ENCODE data around the gene NTHL1.

NTHL1 gene

GRCh38 chr16:2047330-2048115 lies at the start of gene NTHL1, which contains the start of gene TSC2:
Gene NTHL1 (minus strand): TSS chr16:2047834. CDS start chr16:2047823, 11 bp downstream.
Gene TSC2 (plus strand): TSS chr16:2047985. CDS start chr16:2048616, 631 bp downstream.
- peak; percentile 92 for DNase-seq

- DNase-seq, result no peak
Observed at GRCh38 chr16:2096853-2097595, 49.4 kb upstream of the NTHL1 start.

- DNase-seq, result no peak
Observed at GRCh38 chr16:2095918-2096582, 48.4 kb upstream of the NTHL1 start.

DNA sequence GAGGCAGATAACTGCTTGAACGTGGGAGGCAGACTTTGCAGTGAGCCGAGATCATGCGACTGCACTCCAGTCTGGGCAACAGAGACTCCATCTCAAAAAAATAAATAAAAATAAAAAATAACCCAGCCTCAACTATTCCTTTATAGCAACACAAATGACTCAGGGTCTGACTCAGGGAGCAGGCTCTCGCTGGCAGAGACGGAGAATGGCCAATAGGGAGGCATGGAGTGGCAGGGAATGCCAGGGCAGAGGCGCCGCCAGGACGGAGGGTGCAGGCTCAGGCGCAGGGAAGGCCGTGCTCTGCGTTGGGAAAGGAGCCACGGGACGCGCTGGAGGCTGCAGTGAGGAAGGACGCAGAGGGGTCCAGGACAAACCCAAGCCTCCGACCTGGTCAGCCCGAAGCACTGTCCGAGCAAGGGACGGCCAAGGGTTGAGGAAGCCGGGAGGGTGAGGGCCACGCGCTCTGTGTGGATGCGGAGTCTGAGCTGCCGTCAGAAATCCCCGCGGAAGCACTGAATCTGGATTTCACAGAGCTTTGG lies 47.8 kb upstream of the NTHL1 start:
- no peak for DNase-seq

DNA sequence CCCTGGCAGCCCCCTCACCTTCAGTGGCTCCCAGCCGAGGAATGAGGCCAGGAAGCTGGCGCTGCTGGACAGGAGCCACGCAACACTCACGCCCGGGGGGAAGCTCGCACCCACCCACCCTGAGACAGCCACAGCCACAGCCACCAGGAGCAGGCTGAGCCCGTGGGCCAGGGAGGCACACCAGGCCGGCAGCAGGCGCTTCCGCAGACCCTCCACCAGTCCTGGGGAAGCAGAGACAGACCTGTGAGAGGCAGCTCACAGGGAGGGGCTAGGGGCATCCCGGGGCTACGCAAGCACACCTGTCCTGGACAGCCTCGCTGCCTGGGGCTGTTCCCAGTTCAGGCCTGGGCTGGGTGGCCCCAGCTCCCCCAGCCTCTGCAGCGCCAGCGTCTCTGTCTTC lies 46.2 kb upstream of the NTHL1 start:
- no peak for DNase-seq

DNA sequence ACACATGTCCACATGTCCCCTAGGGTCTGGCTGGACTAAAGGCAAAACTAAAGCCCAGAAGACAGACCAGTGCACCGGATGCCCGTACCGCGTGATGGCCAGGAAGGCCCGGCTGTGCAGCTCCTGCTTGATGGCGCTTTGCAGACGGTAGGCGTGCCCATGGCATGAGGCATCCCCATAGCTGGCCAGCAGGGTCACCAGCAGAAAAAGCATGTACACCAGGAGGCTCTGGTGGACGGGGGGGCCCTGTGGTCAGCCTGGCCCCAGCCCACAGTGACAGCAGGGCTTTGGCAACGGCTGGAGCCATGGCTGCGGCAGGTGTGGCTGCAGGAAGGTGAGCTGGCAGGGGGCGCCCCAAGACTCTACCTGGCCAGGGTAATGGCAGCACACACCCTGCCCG lies 45.2 kb upstream of the NTHL1 start:
- DNase-seq, result no peak

DNA sequence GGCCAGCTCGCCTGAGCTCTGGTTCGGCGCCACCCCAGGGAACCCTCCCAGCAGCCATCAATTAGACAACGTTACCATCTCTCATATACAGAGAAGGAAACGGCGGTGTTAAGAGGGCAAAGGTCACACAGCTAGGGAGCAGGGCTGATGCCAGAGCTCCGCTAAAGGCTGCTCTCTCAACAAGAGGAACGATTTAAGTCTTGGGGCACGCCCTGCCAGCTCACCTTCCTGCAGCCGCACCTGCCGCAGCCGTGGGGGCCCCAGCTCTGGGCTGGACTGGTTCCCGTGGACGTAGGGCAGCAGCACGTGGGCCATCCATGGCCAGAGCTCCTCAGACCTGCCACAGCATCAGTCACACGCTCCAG lies 44.6 kb upstream of the NTHL1 start:
- DNase-seq, result no peak

DNA sequence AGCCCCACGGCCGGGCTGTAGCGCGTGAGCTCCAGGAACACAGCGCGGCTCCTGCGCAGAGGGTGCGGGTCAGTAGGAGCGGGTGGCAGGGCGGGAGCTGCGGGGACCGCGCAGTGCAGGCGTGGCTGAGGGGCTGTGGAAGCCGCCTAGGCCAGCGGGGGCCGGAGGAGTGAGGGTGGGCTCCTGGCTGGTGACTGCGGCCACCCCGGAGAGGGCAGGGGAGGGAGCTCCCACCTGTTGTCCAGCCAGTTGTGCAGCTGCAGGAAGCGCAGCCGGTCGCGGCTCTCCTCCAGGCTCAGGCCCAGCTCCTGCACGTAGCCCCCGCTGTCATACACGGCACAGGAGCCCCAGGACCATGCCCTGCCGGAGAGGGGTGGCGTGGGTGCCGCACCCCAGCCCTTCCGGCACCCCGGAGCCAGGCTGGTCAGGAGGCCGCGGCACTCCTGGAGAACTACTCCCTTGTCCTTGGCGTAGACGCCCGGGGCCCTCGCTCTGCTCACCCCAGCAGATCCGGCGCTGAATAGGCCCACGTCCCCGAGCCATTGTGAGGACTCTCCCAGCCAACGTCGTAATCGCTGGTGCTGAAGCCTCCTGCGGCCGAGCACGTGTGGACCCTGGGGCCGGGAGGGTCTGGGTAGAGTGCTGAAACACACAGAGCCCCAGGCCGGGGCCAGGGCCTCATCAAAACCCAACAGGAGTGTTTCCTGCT lies 44.1 kb upstream of the NTHL1 start:
- DNase-seq, result no peak

DNA sequence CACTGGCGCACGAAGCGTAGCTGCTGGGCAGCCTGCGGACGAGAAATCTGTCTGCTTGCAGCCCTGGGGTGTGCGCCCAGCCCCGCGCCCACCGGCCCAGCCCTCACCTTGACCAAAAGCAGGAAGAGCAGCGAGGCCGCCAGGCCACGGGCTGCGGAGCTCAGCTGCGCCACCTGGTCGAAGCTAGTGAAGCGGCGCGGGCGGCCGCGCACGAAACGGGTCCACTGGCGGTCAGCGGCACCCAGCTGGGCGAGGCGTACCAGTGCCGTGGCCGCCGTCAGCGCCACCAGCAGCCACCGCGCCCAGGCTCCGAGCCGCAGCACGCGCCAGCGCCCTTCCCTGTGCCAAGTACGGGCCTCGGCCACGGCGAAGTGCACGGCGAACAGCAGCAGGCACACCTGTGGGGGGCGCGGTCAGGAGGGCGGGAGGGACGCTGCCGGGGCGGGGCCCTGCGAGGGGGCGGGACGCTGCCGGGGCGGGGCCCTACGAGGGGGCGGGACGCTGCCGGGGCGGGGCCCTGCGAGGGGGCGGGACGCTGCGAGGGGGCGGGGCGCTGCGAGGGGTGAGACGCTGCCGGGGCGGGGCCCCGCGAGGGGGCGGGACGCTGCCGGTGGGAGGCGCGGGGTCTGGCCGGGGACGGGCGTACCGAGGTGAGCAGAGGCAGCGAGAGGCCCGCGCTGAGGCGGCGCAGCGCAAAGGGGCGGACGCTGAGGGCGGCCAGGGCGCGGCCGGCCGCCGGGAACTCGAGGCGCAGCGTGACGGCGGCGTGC lies 43.3 kb upstream of the NTHL1 start:
- no peak for DNase-seq

DNA sequence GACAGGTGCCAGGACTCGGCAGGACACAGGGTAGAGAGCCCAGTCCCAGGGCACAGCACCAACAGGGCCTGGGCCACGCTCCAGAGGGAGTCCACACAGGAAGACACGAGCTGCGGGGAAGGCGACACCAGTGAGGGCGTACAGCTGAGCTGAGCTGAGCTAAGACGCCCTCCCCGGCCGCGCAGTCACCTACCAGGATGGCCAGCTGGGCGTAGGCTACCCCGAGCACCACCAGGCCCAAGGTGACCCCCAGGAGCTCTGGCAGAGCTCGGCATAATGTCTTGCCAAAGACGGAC lies 42.8 kb upstream of the NTHL1 start:
- DNase-seq, result no peak

DNA sequence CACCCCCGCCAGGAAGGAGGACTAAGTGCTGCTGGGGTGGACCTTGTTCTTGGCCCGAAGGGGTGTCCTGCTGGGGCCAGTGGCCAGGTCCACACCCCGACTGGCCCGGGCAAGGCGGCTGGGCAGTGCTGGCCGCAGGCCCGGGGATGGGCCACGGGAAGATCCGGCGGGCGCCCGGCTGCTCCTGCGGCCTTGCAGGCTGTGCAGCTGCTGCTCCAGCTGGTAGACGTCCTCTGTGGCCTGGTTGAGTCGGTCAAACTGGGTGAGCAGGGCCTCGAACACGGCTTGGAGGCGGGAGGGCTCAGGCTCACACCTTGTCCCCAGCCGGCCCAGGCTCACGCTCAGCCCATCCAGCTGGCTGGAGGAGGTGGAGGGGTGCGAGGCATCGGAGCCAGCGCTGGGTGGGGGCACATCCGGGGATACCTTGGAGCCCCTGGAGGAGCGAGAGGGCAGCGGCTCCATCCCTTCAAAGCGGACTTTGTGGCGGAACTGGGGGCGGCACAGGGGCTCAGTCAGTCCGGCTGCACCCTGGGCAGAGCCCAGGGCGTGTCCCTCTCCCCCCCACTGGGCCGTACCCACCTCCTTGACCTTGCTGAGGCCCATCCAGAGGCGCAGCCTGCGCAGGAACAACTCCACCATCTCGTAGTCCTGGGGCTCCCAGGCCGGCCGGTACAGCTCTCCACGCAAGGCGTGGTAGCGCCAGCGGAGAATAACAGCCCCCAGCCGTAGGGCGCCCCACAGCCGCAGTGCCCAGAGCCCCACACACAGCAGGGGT lies 42.3 kb upstream of the NTHL1 start:
- DNase-seq, result no peak

DNA sequence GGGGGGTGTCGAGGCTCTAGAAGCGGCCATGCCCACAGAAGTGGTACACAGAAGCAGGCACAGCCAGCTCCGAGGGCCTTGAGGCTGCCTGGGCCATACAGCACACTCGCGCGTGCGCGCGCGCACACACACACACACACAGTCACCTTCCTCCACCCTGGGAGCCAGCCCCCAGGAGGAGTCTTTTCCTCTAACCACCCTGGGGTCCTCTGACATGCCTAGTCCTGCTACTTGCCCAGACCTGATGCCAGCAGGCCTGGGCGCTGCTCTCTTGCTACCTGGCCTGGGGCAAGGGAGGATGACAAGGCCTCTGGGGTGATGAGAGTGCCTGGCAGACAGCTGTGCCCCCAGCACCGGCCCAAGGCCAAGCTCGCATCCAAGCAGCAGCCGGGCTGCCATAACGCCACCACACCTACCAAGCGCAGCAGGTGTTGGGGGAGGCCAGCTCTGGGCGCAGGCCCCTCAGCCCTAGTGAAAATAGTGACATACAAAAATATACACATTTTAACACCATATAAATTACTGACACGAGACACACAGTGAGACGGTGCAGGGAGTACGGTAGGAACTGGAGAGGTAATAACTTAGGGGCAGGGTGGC lies 41.2 kb upstream of the NTHL1 start:
- no peak for DNase-seq

DNA sequence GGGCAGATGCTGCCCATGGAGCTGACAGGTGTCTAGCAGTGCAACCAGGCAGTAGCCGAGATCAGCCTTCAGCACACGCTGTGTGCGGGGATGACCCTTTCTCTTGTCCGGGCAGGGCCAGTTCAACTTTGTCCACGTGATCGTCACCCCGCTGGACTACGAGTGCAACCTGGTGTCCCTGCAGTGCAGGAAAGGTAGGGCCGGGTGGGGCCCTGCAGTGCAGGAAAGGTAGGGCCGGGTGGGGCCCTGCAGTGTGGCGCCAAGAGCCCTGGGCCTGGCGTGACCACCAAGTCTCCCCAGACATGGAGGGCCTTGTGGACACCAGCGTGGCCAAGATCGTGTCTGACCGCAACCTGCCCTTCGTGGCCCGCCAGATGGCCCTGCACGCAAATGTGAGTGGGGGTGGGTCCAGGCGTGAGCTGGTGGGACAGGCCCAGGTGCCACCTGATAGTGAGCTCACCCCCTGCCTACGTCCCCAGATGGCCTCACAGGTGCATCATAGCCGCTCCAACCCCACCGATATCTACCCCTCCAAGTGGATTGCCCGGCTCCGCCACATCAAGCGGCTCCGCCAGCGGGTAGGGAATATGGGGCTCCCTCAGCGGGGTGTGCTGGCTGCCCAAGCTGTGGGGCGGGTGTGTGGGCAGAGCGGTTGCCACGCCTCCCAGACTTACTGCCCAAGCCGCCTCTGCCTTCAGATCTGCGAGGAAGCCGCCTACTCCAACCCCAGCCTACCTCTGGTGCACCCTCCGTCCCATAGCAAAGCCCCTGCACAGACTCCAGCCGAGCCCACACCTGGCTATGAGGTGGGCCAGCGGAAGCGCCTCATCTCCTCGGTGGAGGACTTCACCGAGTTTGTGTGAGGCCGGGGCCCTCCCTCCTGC lies 40.4 kb upstream of the NTHL1 start:
- DNase-seq, result no peak

GRCh38 chr16:2086812-2087747 lies 39.4 kb upstream of the NTHL1 start:
- DNase-seq, result no peak

GRCh38 chr16:2086106-2086742 lies 38.6 kb upstream of the NTHL1 start:
- DNase-seq, result no peak

DNA sequence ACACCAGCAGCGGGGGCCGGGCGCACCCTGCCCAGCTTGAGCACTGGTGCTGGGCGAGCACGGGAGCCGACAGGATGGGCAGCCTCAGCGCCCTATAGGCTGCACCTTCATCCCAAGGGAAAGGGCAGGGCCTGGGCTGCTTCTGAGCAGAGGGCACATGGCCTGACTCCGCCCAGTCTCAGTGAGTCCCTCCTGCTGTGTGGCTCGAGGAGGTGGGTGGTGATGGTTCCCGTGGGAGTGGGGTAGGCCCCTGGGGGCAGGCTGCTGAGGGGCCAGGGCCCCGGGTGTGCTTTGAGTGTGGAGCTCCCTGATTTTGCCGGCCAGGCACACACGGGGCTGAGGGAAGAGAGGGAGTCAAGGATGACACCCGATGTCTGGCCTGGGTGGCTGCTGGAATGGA lies 38.0 kb upstream of the NTHL1 start:
- DNase-seq, result no peak

DNA sequence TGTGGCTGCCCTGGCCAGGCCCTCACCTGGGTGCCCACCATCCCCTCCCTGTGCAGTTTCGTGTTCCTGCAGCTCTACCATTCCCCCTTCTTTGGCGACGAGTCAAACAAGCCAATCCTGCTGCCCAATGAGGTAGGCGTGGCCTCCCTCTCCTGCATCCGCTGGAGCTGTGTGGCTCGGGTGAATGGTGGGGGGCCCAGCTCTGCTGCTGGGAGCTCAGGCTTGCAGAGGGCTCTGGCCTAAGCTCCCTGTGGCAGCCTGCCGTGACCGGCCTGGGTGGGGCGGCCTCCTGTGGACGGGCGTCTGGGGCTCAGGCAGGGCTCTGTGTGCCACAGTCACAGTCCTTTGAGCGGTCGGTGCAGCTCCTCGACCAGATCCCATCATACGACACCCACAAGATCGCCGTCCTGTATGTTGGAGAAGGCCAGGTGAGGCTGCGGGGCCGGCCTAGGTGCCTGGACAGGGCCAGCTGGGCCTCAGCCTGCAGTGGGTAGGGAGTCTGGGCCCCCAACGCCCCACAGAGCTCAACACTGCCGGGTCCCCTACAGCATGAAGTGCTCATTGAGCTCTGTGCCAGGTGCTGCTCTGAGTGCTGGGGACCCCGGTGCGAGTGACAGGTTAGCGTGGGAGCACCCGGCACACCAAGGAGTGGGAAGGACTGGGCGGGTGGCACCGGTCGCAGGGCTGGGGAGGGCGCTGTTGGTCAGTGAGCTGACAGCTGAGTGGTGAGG lies 37.4 kb upstream of the NTHL1 start:
- no peak for DNase-seq
